ENCODE data around the gene PKHD1.

Gene PKHD1

GRCh38 chr6:52132292-52132691 is 44.9 kb upstream of the PKHD1 start:
- TF ChIP-seq, protein P1, sequence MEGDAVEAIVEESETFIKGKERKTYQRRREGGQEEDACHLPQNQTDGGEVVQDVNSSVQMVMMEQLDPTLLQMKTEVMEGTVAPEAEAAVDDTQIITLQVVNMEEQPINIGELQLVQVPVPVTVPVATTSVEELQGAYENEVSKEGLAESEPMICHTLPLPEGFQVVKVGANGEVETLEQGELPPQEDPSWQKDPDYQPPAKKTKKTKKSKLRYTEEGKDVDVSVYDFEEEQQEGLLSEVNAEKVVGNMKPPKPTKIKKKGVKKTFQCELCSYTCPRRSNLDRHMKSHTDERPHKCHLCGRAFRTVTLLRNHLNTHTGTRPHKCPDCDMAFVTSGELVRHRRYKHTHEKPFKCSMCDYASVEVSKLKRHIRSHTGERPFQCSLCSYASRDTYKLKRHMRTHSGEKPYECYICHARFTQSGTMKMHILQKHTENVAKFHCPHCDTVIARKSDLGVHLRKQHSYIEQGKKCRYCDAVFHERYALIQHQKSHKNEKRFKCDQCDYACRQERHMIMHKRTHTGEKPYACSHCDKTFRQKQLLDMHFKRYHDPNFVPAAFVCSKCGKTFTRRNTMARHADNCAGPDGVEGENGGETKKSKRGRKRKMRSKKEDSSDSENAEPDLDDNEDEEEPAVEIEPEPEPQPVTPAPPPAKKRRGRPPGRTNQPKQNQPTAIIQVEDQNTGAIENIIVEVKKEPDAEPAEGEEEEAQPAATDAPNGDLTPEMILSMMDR (conservative IDR thresholded peaks at IDR 0.05; ENCODE audit: low read depth, low read length) = no peak
- no peak for DNase-seq (ENCODE audit: low read depth)
- no peak overlapping the region for H3K4me3 ChIP-seq (ENCODE audit: low read depth, low read length)

DNA sequence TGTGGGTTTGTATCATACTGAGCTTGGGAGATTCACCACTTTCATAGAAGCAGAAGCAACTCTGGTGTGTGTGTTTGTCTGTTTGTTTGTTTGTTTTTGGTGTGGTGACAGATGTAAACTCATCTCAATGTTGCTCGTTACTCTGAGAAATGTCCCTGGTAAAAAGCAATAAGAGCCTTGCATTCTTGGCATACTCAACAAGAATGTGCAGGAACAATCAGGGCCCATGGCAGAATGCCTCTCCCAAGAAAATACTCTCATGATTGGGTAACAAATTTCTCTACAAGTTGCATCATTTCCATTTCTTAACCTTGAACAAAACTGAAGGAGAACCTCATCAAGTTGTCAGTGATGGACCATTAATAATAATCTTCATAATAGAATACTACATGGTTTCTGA is 43.0 kb upstream of the PKHD1 start:
- H3K4me3 ChIP-seq (ENCODE audit: low read depth, low read length) = no peak overlapping the region
- TF ChIP-seq, protein P1 (conservative IDR thresholded peaks at IDR 0.05; ENCODE audit: low read depth, low read length) = no peak
- no peak for DNase-seq (ENCODE audit: low read depth)

DNA sequence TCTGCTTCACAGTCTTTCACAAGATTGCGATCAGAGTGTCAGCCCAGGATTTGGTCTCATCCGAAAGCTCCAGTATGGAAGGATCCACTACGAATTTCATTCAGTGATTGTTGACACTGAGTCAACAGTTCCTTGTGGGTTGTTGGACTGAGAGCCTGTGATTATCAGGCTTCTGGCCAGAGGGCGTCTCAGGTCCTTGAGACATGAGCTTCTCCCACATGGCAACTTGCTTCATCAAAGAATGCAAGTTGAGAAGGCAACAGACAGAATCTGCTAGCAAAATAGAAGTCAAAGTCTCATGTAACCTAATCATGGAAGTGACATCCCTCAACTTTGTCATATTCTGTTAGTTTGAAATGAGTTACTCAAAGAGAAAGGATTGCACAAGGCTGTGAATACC is 40.5 kb upstream of the PKHD1 start:
- TF ChIP-seq, protein P1 (conservative IDR thresholded peaks at IDR 0.05; ENCODE audit: low read depth, low read length) = no peak

DNA sequence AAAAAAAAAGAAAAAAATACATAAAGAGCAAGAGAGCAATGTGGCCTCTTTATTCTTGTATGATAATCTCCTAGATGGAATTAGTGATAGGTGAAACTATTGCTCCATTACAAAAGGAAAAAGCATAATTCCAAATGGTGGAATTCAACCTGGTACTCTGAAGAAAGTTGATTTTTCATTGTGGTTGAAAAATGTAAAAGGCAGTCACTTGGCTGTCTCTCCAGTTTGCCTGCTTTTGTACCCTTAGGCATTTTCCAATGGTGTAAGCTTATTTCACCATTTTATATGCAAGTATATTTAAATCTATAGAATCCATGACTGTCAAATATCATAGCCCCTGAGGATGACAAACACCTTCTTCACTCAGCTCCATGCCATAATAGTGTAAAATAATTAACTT is 38.8 kb upstream of the PKHD1 start:
- TF ChIP-seq, protein P1 (conservative IDR thresholded peaks at IDR 0.05; ENCODE audit: low read depth, low read length) = no peak
- no peak for DNase-seq (ENCODE audit: low read depth)
- no peak overlapping the region for H3K4me3 ChIP-seq (ENCODE audit: low read depth, low read length)

More for the DNA sequence above, 40.5 kb upstream of the PKHD1 start:
- no peak overlapping the region for H3K4me3 ChIP-seq (ENCODE audit: low read depth, low read length)
- DNase-seq (ENCODE audit: low read depth) = no peak

DNA sequence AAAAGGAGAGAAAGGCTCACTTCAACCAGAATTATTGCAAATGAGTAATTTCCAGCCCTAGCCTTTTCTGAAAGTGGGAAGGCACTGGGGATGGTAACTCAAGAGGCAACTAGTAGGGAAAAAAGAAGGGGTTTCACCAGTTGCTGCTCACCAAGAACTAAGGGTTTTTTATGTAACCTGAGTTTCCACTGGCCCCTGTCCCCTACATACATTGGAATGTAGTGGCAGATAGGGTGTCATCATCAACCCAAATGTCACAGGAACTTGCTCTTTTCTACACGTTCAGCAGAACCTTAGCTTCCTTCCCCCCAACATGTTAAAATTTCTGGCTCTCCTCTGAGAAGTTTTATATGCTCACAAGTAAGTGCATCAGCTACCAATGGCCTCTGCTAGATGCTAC is 38.2 kb upstream of the PKHD1 start:
- no peak overlapping the region for H3K4me3 ChIP-seq (ENCODE audit: low read depth, low read length)
- TF ChIP-seq, protein P1 (conservative IDR thresholded peaks at IDR 0.05; ENCODE audit: low read depth, low read length) = no peak
- no peak for DNase-seq (ENCODE audit: low read depth)

GRCh38 chr6:52125139-52125538 is 37.7 kb upstream of the PKHD1 start:
- TF ChIP-seq, protein P1 (conservative IDR thresholded peaks at IDR 0.05; ENCODE audit: low read depth, low read length) = no peak
- H3K4me3 ChIP-seq (ENCODE audit: low read depth, low read length) = no peak overlapping the region
- no peak for DNase-seq (ENCODE audit: low read depth)
